HEK293 (cell line): Measurements from ENCODE around the gene MRPS18A.

Source experiments
- HOXC10 ChIP-seq: sonication (generic); formaldehyde crosslinking; IDR thresholded peaks from 2 replicates; pipeline ENCODE4 v1.8.1; 2023; ENCODE audit warnings: mild to moderate bottlenecking, missing genetic modification reagents
- KLF10 ChIP-seq: fragments of 450-650 bp; IDR thresholded peaks from 2 replicates; pipeline ENCODE4 v1.5.1; 2018; ENCODE audit warnings: missing biosample characterization, mild to moderate bottlenecking, missing genetic modification characterization
- REST ChIP-seq: fragments of 450-650 bp; formaldehyde crosslinking; IDR thresholded peaks from 2 replicates; pipeline ENCODE4 v1.5.1; 2016; ENCODE audit warnings: missing biosample characterization, missing genetic modification characterization
- YY1 ChIP-seq: fragments of 450-650 bp; formaldehyde crosslinking; IDR thresholded peaks from 2 replicates; pipeline ENCODE4 v1.5.1; 2018; ENCODE audit warnings: missing biosample characterization, missing genetic modification characterization
- ZFP37 ChIP-seq: fragments of 450-650 bp; formaldehyde crosslinking; IDR thresholded peaks from 2 replicates; pipeline ENCODE4 v1.5.1; 2016; ENCODE audit warnings: missing biosample characterization, missing genetic modification characterization
- ZFP41 ChIP-seq: fragments of 450-650 bp; formaldehyde crosslinking; IDR thresholded peaks from 2 replicates; pipeline ENCODE4 v1.5.1; 2016; ENCODE audit warnings: missing biosample characterization, missing genetic modification characterization, borderline replicate concordance
- ZFP69B ChIP-seq: fragments of 450-650 bp; formaldehyde crosslinking; IDR thresholded peaks from 2 replicates; pipeline ENCODE4 v1.5.1; 2016; ENCODE audit warnings: missing biosample characterization, missing genetic modification characterization
- ZNF184 ChIP-seq: fragments of 450-650 bp; IDR thresholded peaks from 2 replicates; pipeline ENCODE4 v1.5.1; 2018; ENCODE audit warnings: missing biosample characterization, mild to moderate bottlenecking, missing genetic modification characterization
- ZNF324 ChIP-seq: fragments of 450-650 bp; formaldehyde crosslinking; IDR thresholded peaks from 2 replicates; pipeline ENCODE4 v1.5.1; 2016; ENCODE audit warnings: missing biosample characterization, missing genetic modification characterization
- ZNF473 ChIP-seq: fragments of 450-650 bp; formaldehyde crosslinking; IDR thresholded peaks from 2 replicates; pipeline ENCODE4 v1.5.1; 2017; ENCODE audit warnings: missing biosample characterization, missing genetic modification characterization
- ZNF48 ChIP-seq: fragments of 450-650 bp; formaldehyde crosslinking; IDR thresholded peaks from 2 replicates; pipeline ENCODE4 v1.5.1; 2016; ENCODE audit warnings: missing biosample characterization, missing genetic modification characterization
- ZNF488 ChIP-seq: fragments of 450-650 bp; formaldehyde crosslinking; IDR thresholded peaks from 2 replicates; pipeline ENCODE4 v1.5.1; 2016; ENCODE audit warnings: missing biosample characterization, missing genetic modification characterization
- ZNF510 ChIP-seq: fragments of 450-650 bp; formaldehyde crosslinking; IDR thresholded peaks from 2 replicates; pipeline ENCODE4 v1.5.1; 2018; ENCODE audit warnings: mild to moderate bottlenecking, missing genetic modification characterization, missing biosample characterization; ENCODE audit not compliant: insufficient replicate concordance
- ZNF747 ChIP-seq: fragments of 450-650 bp; formaldehyde crosslinking; IDR thresholded peaks from 2 replicates; pipeline ENCODE4 v1.5.1; 2016; ENCODE audit warnings: missing biosample characterization, missing genetic modification characterization
- ZSCAN30 ChIP-seq: fragments of 450-650 bp; IDR thresholded peaks from 2 replicates; pipeline ENCODE4 v1.5.1; 2018; ENCODE audit warnings: missing biosample characterization, mild to moderate bottlenecking, missing genetic modification characterization, moderate library complexity
- TF ChIP-seq, protein P1 (sequence below): fragments of 450-650 bp; formaldehyde crosslinking; IDR thresholded peaks from 2 replicates; pipeline ENCODE4 v1.5.1; 2016; ENCODE audit warnings: missing biosample characterization, missing genetic modification characterization
- TF ChIP-seq, protein P2 (sequence below): fragments of 450-650 bp; formaldehyde crosslinking; conservative IDR thresholded peaks from 2 replicates; pipeline ENCODE4 v1.5.1; 2016; ENCODE audit warnings: low read depth, missing biosample characterization, missing genetic modification characterization
- TF ChIP-seq, protein P3 (sequence below): fragments of 450-650 bp; formaldehyde crosslinking; IDR thresholded peaks from 2 replicates; pipeline ENCODE4 v1.5.1; 2016; ENCODE audit warnings: missing biosample characterization, missing genetic modification characterization
- TF ChIP-seq, protein P4 (sequence below): fragments of 450-650 bp; formaldehyde crosslinking; IDR thresholded peaks from 2 replicates; pipeline ENCODE4 v1.5.1; 2016; ENCODE audit warnings: missing biosample characterization, missing genetic modification characterization
- TF ChIP-seq, protein P5 (sequence below): fragments of 450-650 bp; formaldehyde crosslinking; IDR thresholded peaks from 2 replicates; pipeline ENCODE4 v1.5.1; 2016; ENCODE audit warnings: missing biosample characterization, missing genetic modification characterization

The MRPS18A gene

DNA sequence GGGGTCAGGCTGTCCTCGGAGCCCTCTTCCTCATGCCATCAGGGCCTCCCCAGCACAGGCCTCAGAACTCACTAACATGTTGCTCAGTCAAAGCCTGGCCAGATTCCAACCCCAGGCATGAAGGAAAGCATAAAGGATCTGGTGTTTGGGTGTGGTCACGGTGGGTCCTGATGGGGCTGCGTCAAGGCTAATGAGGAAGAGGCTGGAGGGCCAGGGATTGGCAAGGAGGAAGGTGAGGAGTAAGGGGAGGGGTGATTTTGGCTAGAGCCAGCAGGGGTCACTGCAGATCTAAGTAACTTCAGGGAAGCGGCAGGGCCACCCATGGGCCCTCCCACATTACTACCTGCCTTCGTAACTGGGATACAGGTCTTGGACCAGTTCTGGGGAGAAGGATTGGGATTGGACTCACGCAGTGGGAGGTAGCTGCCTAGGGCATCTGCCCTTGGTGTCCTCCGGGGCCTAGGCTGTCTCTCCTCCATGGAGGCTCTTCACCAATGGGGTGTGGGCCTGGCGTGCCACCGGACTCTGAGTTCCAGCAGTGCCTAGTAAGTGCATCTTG, 36.2 kb upstream of the MRPS18A start (continued):
- TF ChIP-seq, protein P1, sequence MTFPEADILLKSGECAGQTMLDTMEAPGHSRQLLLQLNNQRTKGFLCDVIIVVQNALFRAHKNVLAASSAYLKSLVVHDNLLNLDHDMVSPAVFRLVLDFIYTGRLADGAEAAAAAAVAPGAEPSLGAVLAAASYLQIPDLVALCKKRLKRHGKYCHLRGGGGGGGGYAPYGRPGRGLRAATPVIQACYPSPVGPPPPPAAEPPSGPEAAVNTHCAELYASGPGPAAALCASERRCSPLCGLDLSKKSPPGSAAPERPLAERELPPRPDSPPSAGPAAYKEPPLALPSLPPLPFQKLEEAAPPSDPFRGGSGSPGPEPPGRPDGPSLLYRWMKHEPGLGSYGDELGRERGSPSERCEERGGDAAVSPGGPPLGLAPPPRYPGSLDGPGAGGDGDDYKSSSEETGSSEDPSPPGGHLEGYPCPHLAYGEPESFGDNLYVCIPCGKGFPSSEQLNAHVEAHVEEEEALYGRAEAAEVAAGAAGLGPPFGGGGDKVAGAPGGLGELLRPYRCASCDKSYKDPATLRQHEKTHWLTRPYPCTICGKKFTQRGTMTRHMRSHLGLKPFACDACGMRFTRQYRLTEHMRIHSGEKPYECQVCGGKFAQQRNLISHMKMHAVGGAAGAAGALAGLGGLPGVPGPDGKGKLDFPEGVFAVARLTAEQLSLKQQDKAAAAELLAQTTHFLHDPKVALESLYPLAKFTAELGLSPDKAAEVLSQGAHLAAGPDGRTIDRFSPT (tag by site-specific recombination): no peak
- TF ChIP-seq, protein P2, sequence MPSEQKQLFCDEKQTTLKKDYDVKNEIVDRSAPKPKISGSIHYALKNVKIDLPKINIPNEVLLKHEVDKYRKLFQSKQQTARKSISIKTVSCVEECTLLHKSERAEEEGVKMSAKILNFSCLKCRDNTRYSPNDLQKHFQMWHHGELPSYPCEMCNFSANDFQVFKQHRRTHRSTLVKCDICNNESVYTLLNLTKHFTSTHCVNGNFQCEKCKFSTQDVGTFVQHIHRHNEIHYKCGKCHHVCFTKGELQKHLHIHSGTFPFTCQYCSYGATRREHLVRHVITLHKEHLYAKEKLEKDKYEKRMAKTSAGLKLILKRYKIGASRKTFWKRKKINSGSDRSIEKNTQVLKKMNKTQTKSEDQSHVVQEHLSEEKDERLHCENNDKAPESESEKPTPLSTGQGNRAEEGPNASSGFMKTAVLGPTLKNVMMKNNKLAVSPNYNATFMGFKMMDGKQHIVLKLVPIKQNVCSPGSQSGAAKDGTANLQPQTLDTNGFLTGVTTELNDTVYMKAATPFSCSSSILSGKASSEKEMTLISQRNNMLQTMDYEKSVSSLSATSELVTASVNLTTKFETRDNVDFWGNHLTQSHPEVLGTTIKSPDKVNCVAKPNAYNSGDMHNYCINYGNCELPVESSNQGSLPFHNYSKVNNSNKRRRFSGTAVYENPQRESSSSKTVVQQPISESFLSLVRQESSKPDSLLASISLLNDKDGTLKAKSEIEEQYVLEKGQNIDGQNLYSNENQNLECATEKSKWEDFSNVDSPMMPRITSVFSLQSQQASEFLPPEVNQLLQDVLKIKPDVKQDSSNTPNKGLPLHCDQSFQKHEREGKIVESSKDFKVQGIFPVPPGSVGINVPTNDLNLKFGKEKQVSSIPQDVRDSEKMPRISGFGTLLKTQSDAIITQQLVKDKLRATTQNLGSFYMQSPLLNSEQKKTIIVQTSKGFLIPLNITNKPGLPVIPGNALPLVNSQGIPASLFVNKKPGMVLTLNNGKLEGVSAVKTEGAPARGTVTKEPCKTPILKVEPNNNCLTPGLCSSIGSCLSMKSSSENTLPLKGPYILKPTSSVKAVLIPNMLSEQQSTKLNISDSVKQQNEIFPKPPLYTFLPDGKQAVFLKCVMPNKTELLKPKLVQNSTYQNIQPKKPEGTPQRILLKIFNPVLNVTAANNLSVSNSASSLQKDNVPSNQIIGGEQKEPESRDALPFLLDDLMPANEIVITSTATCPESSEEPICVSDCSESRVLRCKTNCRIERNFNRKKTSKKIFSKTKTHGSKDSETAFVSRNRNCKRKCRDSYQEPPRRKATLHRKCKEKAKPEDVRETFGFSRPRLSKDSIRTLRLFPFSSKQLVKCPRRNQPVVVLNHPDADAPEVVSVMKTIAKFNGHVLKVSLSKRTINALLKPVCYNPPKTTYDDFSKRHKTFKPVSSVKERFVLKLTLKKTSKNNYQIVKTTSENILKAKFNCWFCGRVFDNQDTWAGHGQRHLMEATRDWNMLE (tag by site-specific recombination): no peak
- TF ChIP-seq ZFP69B (tag by site-specific recombination) (no peak), ZNF488 (tag by site-specific recombination) (no peak), ZNF747 (tag by site-specific recombination) (no peak), ZFP37 (tag by site-specific recombination) (no peak), HOXC10 (CRISPR knock-in tag) (no peak), ZNF184 (tag by site-specific recombination) (no peak), ZFP41 (tag by site-specific recombination) (no peak), ZNF48 (tag by site-specific recombination) (no peak), ZNF324 (tag by site-specific recombination) (no peak), ZNF473 (tag by site-specific recombination) (no peak), YY1 (tag by site-specific recombination) (no peak), ZSCAN30 (tag by site-specific recombination) (no peak; the same call in 1 of the 2 replicates), KLF10 (tag by site-specific recombination) (no peak), ZNF510 (tag by site-specific recombination) (no peak), REST (tag by site-specific recombination) (no peak)
- TF ChIP-seq, protein P3, sequence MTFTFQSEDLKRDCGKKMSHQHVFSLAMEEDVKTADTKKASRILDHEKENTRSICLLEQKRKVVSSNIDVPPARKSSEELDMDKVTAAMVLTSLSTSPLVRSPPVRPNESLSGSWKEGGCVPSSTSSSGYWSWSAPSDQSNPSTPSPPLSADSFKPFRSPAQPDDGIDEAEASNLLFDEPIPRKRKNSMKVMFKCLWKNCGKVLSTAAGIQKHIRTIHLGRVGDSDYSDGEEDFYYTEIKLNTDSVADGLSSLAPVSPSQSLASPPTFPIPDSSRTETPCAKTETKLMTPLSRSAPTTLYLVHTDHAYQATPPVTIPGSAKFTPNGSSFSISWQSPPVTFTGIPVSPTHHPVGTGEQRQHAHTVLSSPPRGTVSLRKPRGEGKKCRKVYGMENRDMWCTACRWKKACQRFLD (tag by site-specific recombination): no peak
- TF ChIP-seq, protein P4, sequence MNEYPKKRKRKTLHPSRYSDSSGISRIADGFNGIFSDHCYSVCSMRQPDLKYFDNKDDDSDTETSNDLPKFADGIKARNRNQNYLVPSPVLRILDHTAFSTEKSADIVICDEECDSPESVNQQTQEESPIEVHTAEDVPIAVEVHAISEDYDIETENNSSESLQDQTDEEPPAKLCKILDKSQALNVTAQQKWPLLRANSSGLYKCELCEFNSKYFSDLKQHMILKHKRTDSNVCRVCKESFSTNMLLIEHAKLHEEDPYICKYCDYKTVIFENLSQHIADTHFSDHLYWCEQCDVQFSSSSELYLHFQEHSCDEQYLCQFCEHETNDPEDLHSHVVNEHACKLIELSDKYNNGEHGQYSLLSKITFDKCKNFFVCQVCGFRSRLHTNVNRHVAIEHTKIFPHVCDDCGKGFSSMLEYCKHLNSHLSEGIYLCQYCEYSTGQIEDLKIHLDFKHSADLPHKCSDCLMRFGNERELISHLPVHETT (tag by site-specific recombination): no peak
- TF ChIP-seq, protein P5, sequence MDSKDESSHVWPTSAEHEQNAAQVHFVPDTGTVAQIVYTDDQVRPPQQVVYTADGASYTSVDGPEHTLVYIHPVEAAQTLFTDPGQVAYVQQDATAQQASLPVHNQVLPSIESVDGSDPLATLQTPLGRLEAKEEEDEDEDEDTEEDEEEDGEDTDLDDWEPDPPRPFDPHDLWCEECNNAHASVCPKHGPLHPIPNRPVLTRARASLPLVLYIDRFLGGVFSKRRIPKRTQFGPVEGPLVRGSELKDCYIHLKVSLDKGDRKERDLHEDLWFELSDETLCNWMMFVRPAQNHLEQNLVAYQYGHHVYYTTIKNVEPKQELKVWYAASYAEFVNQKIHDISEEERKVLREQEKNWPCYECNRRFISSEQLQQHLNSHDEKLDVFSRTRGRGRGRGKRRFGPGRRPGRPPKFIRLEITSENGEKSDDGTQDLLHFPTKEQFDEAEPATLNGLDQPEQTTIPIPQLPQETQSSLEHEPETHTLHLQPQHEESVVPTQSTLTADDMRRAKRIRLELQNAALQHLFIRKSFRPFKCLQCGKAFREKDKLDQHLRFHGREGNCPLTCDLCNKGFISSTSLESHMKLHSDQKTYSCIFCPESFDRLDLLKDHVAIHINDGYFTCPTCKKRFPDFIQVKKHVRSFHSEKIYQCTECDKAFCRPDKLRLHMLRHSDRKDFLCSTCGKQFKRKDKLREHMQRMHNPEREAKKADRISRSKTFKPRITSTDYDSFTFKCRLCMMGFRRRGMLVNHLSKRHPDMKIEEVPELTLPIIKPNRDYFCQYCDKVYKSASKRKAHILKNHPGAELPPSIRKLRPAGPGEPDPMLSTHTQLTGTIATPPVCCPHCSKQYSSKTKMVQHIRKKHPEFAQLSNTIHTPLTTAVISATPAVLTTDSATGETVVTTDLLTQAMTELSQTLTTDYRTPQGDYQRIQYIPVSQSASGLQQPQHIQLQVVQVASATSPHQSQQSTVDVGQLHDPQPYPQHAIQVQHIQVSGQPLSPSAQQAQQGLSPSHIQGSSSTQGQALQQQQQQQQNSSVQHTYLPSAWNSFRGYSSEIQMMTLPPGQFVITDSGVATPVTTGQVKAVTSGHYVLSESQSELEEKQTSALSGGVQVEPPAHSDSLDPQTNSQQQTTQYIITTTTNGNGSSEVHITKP: peak; percentile 8; the same call in 1 of the 2 replicates
